Measurements from ENCODE around the gene EPHB1.

EPHB1 gene

DNA sequence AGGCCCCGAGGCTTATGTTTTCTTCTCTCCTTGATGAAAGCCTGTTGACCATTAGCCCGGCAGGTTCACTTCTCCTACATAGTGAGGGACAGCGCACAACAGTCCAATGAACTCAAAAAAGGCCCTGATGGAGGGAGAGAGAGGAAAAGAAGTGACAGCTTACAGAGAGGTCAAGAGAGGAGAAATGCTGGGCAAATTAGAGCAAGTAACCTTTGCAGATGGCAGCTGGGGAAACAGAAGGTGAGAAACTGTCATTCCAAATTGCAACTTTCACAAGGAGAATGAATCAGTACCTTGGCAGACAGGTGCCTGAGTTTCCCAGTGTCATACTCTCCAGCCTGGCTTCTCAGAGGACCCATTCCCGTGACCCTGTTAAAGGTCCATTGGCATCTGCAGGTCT is 252.0 kb downstream of the EPHB1 start:
- no peak for DNase-seq (ENCODE audit: low read depth, low spot score)

DNA sequence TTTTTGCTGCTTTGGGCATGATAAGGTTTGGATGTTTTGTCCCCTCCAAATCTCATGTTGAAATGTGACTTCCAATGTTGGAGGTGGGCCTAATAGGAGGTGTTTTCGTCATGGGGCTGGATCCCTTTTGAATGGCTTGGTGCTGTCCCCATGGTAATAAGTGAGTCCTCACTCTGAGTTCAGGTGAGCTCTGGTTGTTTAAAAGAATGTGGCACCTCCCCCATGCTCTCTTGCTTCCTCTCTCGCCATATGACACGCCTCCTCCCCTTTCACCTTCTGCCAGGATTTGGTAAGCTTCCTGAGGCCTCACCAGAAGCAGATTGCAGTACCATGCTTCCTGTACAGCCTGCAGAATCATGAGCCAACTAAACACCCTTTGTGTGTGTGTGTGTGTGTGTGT is 255.5 kb downstream of the EPHB1 start:
- DNase-seq (ENCODE audit: low read depth, low spot score): peak; percentile 39

DNA sequence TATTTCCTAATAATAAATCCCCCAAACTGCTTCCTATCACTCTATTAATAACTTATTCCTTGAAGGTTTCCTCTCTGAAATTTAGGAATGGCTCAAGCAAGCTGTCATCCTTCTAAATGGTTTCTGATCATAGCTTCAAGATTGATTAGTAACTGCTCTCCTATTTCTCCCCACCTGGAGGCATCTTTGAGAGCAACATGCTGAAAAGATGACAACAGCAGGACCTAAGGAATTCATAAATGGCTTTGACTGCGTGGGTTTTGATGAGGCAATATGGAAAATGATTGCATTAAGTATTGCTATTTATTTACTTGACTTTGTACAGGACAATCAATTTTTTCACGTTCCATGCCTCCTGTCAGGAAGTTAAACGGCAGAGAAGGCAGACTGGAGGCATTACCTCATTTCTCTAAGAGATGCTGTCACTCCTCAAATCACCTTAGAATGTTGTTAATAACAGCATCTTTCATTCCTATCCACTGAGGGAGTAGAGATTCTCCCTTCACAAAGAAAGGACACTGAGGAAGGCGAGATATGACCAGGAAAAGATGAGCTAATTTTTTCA is 256.4 kb downstream of the EPHB1 start:
- DNase-seq (ENCODE audit: low read depth, low spot score): no peak

DNA sequence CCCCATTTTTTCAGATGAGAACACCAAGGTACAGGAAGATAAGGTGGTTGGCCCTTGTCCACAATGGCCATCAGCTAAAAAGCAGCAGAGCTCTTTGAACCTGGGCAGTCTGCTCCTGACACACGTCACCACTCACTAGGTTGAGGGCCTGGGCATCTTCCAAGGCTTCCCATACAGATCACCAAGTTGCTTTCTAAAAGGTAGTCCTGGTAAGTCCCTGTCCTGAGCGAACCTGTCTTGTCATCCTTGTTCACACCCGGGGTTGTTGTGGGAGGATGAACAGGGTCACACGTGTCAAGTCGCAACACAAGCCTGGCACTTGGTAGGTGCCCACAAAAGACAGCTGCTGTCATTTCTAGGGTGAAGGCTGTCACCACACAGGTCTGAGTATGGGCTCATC is 260.4 kb downstream of the EPHB1 start:
- no peak for DNase-seq (ENCODE audit: low read depth, low spot score)

DNA sequence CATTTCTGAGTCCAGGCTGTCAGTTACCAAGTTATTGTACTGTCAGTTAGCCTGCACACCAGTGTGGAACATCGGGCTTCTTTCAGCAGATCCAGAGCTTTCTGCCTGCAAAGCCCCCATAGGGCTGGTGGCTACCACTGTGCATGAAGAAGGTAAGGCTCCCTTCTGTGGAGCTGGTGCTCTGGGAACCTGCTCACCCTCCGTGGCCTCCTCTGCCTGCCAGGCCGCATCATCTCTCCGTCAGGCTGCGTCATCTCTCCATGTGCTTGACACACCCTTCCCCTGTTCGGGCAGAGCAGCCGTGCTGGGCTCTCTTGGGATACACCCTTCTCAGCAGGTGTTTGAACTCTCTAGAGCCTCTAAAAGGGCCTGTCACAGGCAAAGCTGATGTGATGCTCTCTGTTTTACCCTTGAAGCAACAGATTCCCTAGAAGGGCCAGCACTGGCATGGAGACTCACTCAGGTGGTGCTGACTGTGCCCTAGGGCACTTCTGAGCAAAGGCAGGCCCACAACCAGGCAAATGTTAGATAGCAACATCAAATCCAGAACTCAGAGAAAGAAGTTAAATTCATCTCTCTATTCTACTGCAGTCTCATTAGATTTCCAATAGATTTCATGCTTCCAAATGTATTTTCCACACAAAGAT is 261.1 kb downstream of the EPHB1 start:
- no peak for DNase-seq (ENCODE audit: low read depth, low spot score)

DNA sequence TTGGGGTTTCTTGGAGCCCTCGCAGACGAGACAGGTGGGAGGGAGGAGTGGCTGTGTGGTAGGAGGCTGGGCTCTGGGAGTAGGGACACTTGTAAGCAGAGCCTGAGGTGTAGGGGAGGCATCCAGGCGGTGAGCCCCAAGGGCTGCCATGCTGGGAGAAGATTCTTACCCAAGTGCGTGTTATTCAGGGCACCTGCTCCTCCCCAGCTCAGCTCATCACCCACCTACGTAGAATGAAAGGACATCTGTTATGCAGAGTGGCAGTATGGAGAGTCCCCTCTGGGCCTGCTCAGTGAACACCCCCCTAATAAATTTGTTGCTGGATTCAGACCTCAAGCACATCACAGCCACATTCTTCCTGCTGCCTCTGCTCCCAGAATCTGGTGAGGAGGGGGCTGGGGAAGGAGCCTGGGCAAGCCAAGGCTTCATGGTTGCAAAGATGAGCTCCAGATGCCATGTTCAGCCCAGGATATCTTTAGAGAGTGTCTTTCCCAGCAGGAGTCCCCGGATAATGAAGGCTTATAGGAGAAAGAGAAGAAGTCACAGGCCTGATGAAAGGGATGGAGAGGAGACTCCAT is 261.8 kb downstream of the EPHB1 start:
- DNase-seq (ENCODE audit: low read depth, low spot score): no peak

DNA sequence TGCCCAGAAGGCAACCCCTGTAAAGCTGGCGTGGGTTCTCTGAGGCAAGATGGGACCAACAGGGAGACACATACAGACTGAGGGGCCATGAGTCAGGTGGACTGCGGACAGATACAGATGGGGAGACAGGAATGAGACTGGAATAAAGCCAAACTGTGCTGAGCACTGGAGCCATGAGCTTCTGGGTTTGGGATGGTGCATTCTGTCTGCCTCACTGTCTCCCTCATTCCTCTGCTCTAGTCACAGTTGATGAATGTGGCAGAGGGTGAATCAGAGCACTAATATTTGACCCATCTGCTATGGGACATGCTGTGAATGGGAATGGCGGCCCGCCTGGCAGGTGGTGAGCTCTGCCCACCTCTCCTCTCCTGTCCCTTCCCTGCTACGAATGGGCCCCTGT is 262.9 kb downstream of the EPHB1 start:
- DNase-seq (ENCODE audit: low read depth, low spot score): no peak

DNA sequence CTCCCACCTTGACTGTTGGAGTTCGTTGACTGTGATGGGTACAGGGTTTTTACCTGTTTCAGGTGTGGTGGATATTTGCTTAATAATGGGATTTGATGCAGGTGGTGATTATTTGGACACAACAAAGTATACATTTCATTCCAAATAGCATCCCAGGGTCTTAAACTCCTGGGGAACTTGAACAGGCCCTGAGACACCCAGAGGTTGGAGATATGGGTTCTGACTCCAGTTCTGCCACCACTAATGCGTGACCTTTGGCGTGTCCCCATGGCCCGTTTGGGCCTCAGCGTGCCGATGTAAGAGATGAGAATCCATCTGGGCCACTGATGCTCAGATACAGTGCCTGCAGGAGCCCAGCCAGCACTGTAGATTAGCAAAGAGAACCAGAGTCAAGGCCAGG is 264.5 kb downstream of the EPHB1 start:
- no peak for DNase-seq (ENCODE audit: low read depth, low spot score)

DNA sequence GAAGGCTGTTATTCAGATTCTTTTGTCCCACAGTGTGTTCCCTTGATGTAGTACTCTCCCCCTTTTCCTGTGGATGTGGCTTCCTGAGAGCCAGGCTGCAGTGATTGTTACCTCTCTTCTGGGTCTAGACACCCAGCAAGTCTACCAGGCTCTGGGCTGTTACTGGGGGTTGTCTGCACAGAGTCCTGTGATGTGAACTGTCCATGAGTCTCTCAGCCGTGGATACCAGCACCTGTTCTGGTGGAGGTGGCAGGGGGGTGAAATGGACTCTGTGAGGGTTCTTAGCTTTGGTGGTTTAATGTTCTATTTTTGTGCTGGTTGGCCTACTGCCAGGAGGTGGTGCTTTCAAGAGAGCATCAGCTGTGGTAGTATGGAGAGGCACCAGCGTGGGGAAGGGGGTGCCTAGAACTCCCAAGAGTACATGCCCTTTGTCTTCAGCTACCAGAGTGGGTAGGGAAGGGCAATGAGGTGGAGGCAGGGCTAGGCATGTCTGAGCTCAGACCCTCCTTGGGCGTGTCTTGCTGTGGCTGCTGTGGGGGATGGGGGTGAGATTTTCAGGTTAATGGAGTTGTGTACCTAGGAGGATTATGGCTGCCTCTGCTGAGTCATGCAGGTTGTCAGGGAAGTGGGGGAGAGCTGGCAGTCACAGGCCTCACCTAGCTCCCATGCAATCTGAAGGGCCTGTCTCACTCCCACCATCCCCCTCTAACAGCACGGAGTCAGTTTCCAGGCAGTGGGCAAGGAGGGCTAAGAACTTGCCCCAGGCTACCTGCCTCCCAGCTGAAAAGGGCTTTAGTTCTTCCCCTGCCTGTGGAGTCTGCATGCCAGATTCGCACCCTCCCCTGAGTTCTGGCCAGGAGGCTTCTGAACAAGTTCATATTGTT is 272.0 kb downstream of the EPHB1 start:
- peak; percentile 88 for DNase-seq (ENCODE audit: low read depth, low spot score)

DNA sequence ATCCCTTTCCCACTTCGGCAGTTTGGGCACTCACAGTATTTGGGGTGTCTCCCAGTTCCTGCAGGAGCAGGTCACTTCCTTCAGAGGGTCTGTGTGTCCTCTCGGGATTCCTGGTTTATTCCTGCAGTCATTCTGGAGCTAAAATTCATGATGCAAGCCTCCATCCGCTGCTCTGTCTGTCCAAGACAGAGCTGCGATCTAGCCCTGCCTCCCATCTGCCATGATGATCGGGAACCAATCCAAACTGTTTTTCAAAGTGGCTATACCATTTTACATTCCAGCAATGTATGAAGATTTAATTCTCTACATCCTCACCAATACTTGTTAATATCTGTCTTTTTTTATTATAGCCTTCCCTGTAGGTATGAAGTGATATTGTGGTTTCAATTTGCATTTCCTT is 273.0 kb downstream of the EPHB1 start:
- no peak for DNase-seq (ENCODE audit: low read depth, low spot score)

DNA sequence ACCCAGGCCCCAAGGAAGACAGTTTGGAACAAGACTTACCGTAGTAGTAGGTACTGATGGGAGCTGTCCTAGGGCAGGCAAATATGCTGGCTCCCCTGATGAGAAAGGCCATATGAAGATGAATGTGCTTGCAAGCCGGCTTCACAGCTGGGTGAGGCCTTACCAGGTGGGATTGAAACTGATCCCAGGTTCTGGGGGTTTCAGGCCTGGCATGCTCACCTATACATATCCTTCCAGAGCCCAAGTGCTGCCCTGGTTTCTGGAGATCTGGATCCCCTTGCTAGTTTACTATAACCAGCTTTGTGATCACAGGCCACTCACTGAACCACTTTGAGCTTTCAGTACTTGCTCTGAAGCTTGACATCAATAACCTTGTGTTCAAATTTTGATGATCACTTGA is 274.3 kb downstream of the EPHB1 start:
- no peak for DNase-seq (ENCODE audit: low read depth, low spot score)

DNA sequence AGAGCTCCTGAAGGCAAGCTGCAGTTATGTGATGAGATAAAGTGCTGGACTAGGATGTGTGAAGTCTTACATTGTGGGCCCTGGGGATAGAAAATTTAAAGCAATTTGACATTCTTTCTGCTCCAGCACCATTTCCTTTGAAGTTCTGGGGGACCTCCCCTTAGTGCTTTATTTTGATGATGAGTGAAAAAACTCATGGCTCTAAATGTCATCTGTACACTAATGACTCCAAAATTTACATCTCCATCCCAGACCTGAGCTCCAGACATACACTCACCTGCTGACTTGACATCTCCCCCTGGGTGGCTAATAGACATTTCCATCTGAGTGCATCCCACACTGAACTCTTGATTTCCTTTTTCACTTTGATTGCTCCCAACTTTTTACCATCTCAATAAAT is 276.4 kb downstream of the EPHB1 start:
- DNase-seq (ENCODE audit: low read depth, low spot score): no peak

DNA sequence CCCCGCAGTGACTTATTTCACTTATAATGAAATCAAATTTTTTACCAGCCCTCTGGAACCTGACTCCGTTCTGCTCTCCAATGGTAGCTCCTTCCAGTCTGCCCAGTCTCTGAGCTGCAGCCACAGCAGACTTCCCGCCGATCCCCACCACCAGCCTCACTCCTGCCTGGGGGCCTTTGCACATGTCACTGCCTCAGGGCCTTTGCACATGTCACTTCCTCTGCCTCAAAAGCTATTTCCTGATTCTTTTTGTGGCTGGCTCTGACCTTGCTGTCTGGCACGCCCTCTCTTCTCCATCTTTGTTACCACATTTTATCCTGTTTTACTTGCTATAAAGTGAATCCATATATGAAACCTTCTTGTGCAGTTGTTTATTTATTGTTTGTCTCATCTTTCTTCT is 277.4 kb downstream of the EPHB1 start:
- DNase-seq (ENCODE audit: low read depth, low spot score): no peak

DNA sequence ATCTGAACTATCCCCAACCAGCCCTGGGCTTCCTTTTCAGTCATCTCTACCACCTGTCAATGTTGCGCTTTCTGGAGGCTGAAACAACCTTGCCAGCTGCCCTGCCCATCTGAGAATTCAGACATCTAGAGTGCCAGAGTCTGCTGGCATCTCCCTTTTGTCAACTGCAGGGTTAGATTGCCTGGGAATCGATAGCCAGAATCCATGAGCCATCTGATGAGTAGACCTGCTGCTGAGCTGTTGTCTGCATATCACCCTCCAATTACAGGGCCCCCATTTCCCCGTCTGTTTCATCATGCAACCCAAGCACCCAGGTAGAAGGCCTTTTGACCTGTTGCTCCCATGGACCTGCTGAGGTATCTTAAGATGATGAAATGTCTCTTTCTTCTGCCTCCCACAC is 280.1 kb downstream of the EPHB1 start:
- no peak for DNase-seq (ENCODE audit: low read depth, low spot score)

DNA sequence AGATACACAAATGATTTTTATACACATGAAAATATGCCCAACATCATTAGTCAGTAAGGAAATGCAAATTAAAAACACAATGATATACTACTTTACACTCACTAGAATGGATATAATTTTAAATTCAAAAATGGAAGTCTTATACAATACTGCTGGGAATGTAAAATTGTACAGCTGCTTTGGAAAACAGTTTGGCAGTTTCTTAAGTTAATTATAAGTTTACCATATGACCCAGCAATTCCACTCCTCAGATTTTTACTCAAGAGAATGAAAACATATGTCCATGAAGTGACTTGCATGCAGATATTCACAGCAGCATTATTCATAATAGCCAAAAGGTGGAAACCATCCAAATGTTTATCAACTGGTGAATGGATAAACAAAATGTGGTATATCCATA is 281.3 kb downstream of the EPHB1 start:
- no peak for DNase-seq (ENCODE audit: low read depth, low spot score)

DNA sequence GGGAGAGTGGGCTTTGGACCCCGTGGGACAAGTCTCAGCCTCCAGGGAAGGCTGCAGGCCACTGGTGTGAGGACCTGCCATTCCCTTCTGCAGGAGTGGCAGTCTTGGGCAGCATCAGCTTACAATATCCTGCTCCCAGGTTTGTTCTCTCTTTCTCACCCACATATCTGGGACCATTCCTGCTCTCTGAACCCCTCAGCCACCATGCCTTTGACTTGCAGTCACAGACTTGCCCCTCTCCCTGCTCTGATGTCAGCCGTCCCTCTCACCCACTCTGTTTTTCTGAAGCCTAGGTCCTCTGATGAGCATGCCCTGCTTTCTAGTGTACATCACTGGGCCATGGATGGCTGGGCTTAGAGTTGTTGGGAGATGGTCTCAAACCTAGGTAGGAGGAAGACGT is 282.1 kb downstream of the EPHB1 start:
- no peak for DNase-seq (ENCODE audit: low read depth, low spot score)

DNA sequence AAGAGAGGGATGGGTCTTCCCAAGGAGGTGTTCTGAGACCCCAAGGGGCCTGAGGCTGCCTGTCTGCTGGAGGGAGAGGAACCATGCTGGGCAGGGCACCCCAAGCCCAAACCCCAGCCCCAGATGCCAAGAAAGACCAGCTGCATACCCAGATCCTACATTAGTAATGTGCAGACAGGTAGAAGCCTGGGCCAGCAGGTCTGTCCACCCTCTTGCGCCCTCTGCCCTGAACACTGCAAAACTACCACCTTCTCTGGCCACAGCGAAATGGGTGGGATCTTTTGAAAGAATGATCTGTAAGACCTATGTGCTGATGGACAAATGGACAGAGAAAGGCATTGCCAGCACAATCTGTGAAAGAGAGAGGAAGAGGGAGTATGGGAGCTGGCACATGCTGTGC is 283.2 kb downstream of the EPHB1 start:
- no peak for DNase-seq (ENCODE audit: low read depth, low spot score)

DNA sequence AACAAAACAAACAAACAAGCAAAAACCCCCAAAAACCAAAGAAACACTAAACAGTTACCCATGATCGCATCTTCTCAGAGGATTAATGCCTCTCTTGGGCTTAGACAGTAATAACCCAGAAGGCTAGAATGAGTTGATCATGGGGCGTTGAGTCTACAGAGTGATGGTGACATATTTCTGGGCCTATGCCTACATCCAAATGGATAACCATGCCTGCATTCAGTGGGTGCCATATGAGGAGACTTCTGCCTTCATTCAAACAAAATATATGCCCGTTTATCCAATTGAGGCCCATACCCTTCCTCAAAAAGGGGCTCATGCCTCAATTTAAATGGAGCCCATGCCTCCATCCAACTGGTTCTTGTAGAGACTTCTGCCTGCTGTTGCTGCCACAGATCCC is 284.0 kb downstream of the EPHB1 start:
- DNase-seq (ENCODE audit: low read depth, low spot score): no peak

DNA sequence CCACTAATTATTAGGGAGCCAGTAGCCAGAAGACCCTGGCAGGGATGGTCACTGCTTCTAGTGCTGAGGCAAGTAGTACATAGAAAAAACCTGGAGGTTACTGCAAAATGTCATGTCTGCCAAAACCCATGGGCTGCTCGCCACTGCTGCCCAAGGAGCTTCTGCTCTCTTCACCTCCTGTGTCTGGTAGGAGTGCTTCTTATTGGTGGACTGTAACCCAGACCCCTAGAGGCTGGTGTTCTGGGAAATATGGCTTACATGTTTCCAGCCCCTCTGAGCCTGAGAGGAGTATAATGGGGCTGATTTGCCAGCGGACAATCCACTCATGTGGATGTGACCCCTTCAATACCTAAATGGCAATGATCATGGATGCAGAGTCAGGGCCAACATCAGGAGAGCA is 286.4 kb downstream of the EPHB1 start:
- no peak for DNase-seq (ENCODE audit: low read depth, low spot score)

DNA sequence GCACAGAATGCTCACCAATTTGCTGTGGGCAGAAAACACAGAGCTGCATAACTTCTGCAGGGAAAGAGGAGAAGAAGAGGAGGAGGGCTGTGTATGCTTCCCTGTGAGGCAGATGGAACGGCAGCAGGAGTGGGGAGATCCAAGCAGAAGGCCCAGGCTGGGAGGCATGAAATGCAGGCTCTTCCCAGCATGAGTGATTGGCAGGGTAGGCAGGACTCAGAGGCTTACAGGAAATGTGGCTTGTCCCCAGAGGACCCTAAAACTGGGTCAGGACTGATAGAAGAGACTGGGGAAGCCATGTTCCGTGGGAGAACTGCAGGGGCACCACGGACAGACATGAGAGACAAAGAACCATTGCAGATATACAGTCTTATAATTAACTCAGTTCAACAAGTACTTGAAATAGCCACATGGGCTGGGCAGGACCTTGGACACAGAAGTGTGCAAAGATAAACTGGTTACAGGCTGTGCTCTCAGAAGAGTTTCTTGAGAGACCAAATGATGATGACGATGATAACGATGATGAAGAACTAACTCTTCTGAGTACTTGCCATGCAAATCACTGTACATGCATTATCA is 286.9 kb downstream of the EPHB1 start:
- DNase-seq (ENCODE audit: low read depth, low spot score): no peak

DNA sequence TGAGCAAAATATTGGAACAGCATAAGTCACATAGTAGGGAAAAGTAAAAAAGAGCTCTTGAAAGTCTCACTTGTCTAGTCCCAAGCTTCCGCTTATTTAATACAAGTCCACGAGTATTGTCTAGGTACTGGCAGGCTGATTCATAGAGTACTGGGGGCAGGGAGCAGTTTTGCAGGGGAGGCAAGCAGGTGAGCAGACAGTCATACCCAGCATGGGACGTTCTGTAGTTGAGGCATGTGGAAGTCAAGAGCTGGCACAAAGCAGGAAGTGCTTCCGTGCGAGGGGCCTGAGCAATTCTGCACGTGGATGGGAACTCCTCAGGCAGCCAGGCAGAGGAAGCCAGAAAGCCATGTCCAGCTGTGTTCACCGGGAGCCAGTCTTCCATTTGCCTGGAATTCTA is 287.6 kb downstream of the EPHB1 start:
- no peak for DNase-seq (ENCODE audit: low read depth, low spot score)

DNA sequence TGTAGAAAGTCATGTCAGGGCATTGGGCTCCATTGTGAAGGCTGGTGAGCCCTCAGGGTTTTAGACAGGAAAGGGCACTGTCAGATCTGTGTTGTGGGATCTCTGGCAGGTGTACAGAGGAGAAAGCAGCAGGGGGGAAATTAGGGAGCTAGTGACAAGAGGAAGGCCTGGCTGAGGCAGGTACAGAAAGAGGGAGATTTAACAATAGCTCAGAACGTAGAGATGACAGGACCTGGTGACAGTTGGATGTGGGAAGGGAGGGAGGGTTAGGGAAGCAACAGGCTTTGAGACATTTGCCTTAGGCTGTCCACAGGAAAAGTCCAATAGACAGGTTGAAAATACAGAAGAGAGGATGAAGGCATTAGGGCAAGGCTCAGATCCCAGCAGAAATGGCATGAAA is 288.1 kb downstream of the EPHB1 start:
- no peak for DNase-seq (ENCODE audit: low read depth, low spot score)
